K562 (cell line): ENCODE measurements around the gene OPRD1. TPM values are rescaled to one million over a fixed set of nuclear protein-coding genes. Genes with fewer than 3 reads are reported as not detected.
A peak's percentile ranks its signal among the peaks of the same experiment; 100 is the strongest.

Source experiments
- ARNT ChIP-seq, 2 experiments: fragments of 450-650 bp; IDR thresholded peaks; 2 replicates each; pipeline ENCODE4 v1.6.1; 2016; ENCODE audit warnings: mild to moderate bottlenecking in 1 of 2
- FUS ChIP-seq: fragments of 200-400 bp; formaldehyde crosslinking; optimal IDR thresholded peaks from 2 replicates; pipeline ENCODE3; 2017; ENCODE audit warnings: low read depth, low read length
- LEF1 ChIP-seq: fragments of 450-650 bp; IDR thresholded peaks from 2 replicates; pipeline ENCODE4 v1.6.1; 2016; ENCODE audit warnings: mild to moderate bottlenecking
- POLR2AphosphoS2 ChIP-seq: IDR thresholded peaks from 2 replicates; pipeline ENCODE4 v1.6.1; 2012; ENCODE audit warnings: low read length, improper control_type of control experiment
- RNF219 ChIP-seq: fragments of 250-450 bp; sonication (Bioruptor Pico); IDR thresholded peaks from 2 replicates; pipeline ENCODE4 v1.5.0; 2022; ENCODE audit warnings: mild to moderate bottlenecking
- SMARCC2 ChIP-seq: fragments of 450-650 bp; IDR thresholded peaks from 2 replicates; pipeline ENCODE4 v1.6.1; 2017; ENCODE audit warnings: antibody characterized with exemption, moderate library complexity, mild to moderate bottlenecking, low read depth
- ZFP91 ChIP-seq: sonication (generic); formaldehyde crosslinking; IDR thresholded peaks from 2 replicates; pipeline ENCODE4 v1.8.0; 2022; ENCODE audit warnings: mild to moderate bottlenecking, missing genetic modification reagents
- ZNF407 ChIP-seq: fragments of 450-650 bp; IDR thresholded peaks from 2 replicates; pipeline ENCODE4 v1.6.1; 2016; ENCODE audit warnings: low read depth
- polyA plus RNA-seq, 8 experiments: library from polyadenylated mRNA; depleted of rRNA in 4 of 8; stranded (reverse) in 5 of 8; unstranded in 3 of 8; fragments of >200 nt; fragmentation: Nextera tagmentation in 2 of 8; fragmentation: Illumina TruSeq in 1 of 8; extraction: Ambion mirVana in 2 of 8; extraction: Trizol in 1 of 8; gene quantifications; 2 replicates each; pipeline versions ENCODE4 v1.2.1 to v1.2.3, GENCODE V29; 2011 to 2014; ENCODE audit warnings: inconsistent platforms in 1 of 8, missing spikeins in 1 of 8
- total RNA-seq, 7 experiments: library from RNA; depleted of rRNA in 6 of 7; stranded (reverse); fragments of >200 nt in 6 of 7; fragmentation: Illumina TruSeq in 2 of 7; extraction: Trizol in 2 of 7; gene quantifications; 2 replicates each; pipeline versions ENCODE4 v1.2.1 to v1.2.3, GENCODE V29; 2011 to 2021; ENCODE audit warnings: low replicate concordance in 1 of 7
- TF ChIP-seq, protein P1 (sequence below), 2 experiments: IDR thresholded peaks; 2 replicates each; pipeline ENCODE4 v1.6.1; 2012; ENCODE audit warnings: improper control_type of control experiment in 2 of 2, low read depth in 2 of 2, low read length in 2 of 2, borderline replicate concordance in 1 of 2
- TF ChIP-seq, protein P2 (sequence below), 2 experiments: IDR thresholded peaks; 2 replicates each; pipeline ENCODE4 v1.6.1; 2011; ENCODE audit warnings: borderline replicate concordance in 1 of 2, control low read depth in 1 of 2, low read depth in 1 of 2, low read length in 1 of 2, mild to moderate bottlenecking in 1 of 2, mixed read lengths in 1 of 2, moderate library complexity in 1 of 2; ENCODE audit not compliant: insufficient read depth in 1 of 2, insufficient read length in 1 of 2, poor library complexity in 1 of 2, severe bottlenecking in 1 of 2; ENCODE audit errors: extremely low read depth in 1 of 2

The OPRD1 gene
- total and polyA plus RNA-seq, 9 of the 15 experiments (the other 6 are each of a cell fraction or from before 2014, with no cell fraction given): under 0.01 to 0.03 (median under 0.01) TPM; not detected in 6

DNA sequence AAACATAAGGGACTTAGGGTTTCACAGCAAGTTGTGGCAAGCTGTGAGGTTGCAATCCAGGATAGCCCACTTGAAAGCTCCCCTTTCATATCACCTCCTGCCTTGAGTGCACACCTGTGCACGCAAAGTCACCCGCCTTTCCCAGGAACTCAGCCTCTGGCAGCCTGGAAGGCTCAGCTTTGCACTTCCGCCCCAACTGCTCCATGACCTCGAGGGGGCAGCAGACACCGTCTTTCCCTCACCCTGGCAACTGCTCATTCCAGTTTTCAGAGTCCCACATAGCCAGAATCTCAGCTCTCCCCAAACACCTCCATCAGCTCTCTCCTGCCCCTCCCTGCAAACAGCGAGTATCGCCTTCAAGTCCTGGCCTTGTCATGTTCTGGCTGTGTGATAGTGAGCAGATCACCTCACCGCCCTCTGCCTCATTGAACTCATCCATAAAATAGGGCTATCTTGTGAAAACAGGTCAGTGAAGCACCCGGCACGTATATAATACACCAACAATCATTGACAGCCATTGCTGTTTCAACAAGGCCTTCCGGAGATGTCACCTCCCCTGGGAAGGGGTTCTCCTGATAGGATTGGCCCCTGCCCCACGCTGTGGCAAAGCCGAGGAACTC, 70.1 kb downstream of the OPRD1 start (continued):
- TF ChIP-seq ZNF407 (peak; percentile 44; the same call in 1 of the 2 replicates), SMARCC2 (no peak; the same call in 1 of the 2 replicates), FUS (no peak), RNF219 (no peak), ARNT (IDR thresholded peaks at IDR 0.05) (peak; percentile 81 to 96), LEF1 (peak; percentile 49; the same call in 1 of the 2 replicates), ZFP91 (CRISPR knock-in tag) (peak; percentile 75; the same call in 1 of the 2 replicates), POLR2AphosphoS2 (no peak)
- TF ChIP-seq, protein P1, sequence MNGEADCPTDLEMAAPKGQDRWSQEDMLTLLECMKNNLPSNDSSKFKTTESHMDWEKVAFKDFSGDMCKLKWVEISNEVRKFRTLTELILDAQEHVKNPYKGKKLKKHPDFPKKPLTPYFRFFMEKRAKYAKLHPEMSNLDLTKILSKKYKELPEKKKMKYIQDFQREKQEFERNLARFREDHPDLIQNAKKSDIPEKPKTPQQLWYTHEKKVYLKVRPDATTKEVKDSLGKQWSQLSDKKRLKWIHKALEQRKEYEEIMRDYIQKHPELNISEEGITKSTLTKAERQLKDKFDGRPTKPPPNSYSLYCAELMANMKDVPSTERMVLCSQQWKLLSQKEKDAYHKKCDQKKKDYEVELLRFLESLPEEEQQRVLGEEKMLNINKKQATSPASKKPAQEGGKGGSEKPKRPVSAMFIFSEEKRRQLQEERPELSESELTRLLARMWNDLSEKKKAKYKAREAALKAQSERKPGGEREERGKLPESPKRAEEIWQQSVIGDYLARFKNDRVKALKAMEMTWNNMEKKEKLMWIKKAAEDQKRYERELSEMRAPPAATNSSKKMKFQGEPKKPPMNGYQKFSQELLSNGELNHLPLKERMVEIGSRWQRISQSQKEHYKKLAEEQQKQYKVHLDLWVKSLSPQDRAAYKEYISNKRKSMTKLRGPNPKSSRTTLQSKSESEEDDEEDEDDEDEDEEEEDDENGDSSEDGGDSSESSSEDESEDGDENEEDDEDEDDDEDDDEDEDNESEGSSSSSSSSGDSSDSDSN (IDR thresholded peaks at IDR 0.05; ENCODE audit: borderline replicate concordance in 1 of 2, low read depth in 2 of 2, low read length in 2 of 2): peak in 1 of 2 experiments; percentile 38; a peak in 1 of 4 replicates
- TF ChIP-seq, protein P2, sequence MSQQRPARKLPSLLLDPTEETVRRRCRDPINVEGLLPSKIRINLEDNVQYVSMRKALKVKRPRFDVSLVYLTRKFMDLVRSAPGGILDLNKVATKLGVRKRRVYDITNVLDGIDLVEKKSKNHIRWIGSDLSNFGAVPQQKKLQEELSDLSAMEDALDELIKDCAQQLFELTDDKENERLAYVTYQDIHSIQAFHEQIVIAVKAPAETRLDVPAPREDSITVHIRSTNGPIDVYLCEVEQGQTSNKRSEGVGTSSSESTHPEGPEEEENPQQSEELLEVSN (IDR thresholded peaks at IDR 0.05; ENCODE audit: borderline replicate concordance in 1 of 2, extremely low read depth in 1 of 2, insufficient read depth in 1 of 2, insufficient read length in 1 of 2, low read depth in 1 of 2, low read length in 1 of 2, poor library complexity in 1 of 2, severe bottlenecking in 1 of 2): no peak
